Stimulated activated CD4-positive, alpha-beta T cell treated with anti-CD3 and anti-CD28 coated beads, Interleukin-12 subunit alpha, Interleukin-12 subunit beta, amount 100 ng/mL, for 4 hours (primary cell): Measurements from ENCODE around the gene NFRKB.

ENCODE experiments used
- DNase-seq: peaks from one replicate; pipeline ENCODE4 v3.0.0-alpha.2; 2020

NFRKB gene

DNA sequence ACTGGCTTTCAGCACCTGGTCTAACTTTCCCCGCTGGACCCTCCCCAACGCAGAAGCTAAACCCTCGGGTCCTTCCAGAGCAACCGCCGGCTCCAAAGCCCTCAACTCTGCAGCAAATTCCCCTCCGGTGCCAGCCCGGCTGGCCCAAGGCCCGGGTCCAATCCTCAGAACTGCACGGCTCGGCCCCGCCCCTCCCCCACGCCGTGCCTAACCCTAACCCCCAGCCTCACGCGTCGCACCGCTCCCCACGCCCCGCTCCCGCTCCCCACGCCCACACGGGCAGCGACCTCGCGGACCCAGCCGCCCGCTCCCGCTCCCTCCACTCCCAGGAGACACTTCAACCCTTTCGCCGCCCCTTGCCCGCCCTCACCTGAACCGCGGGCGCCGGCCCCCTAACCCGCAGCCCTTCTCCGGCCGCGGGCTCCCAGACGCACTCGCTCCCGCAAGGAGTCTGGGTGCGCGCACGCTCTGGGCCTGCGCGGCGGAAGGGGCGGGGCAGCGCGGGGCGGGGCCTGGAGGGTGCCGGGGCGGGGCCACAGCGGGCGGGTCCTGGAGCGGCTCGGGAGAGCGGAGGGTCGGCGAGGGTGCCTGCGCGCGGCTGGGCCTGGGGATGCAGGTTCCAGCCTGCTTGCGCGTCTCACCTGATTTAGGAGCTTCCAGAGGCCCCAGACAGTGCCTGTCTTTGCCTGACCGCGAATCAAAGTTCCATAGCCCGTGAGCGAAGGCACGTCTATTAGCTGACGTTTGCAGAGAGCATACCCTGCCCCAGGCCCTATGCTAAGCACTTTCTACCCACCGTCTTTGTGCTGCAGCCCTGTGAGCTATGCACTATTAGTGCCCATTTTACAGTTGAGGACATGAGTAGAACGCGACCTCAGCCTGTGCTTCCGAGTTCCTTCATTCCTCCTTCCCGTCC lies at the start of gene NFRKB:
TSS of gene NFRKB (minus strand) at position 453 of the 916 bp plus-strand sequence. CDS start 2,729 bp downstream, outside the sequence.
- peak; percentile 90 for DNase-seq

DNA sequence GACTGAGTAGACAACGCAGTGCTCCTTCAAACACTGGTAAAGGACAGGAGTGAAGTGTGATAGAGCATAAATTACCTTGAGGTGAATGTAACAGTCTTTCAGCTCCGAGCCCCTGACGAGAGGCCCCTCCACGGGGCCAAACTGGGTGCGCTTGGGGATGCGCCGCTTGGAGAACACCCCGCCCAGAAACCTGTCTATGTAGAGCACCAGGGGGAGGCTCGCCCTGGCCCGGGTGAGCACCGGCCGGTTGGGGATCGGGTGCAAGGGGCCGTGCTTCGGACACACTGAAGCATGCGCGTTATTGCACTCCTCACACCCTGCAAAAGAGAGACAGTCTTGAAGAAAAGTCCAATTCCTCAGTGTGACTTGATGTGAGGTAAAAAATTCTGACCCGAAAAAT lies 49.3 kb upstream of the NFRKB start:
- no peak for DNase-seq

DNA sequence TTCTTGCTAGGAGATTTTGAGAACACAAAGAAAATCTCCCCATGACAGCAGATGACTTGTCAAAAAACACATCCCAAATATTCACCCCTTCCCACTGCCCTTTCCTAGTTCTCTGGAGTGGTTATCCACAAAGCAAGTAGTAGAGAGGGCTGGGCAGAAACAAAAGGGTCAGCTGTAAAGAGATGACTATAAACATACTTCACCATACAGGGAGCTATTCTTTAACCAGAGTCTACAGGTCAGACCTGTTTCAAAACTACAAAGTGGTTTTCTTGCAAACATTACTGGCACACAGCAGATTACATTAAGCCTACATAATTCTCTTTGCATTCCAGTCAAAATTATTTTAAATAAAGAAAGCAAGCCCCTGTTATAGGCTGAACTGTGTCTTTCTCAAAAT lies 47.7 kb upstream of the NFRKB start:
- DNase-seq = no peak

DNA sequence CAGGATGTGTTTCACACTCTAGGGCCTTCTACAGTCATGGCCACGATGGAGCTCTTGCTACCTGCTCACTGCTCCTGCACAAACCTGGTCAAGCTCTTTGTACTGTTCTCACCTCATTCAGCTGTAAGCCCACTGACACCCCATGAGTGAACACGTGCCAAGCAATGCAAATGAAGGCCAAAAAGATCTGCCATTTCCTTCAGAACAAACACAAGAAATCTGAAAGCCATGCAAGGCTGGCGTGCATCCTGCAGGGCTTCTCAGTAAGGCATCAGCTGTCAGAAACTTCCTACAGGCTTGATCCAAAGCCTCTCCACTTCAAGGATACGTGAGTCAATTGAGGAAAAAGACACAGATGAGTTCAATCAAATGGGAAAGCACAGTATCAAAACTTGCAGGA lies 44.1 kb upstream of the NFRKB start:
- no peak for DNase-seq

DNA sequence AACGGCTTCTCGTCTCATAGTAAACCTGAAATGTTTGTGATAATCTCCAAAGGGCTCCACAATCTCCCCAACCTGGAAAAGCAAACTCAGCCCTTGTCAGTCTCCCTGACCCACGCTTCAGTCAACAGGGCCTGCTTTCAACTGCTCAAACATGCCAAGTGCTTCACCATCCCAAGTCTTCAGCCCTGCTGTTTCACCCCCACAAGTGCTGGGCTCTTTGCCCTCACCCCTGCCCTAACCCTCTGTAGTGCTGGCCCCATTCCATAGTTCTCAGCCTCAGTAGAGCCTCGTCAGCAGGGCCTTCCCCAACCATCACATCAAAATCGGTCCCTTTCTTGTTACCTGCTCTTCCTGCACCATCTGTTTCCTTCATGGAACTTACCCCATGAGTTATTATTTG lies 43.4 kb upstream of the NFRKB start:
- no peak for DNase-seq

DNA sequence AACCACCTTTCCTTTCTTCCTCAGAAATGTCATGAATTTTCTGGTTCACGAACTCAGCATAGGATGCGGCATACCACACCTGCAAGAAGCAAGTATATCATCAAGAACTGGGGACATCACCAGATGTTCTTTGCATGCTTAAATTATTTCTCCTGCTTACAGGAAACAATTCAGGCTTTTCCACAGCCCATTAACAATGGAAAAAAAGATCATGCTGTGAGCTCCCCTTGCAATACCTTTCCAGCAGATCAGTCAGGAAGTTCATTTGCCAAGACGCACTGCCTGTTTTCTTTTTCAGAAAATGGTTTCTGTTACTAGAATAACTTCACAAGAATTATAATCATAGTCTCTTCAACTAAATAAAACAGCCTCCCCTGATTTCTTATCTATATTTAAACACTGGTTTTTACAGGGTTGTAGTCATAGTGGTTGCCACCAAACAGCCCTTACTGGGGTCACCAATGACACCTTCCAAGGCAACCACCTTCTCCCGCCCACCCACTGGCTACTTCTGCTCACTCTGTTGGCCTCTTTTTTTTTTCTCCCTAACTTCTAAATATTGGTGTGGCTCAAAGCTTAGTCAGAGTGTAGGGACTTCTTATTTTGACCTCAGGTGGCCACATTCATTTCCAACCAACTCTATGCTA lies 42.3 kb upstream of the NFRKB start:
- no peak for DNase-seq

DNA sequence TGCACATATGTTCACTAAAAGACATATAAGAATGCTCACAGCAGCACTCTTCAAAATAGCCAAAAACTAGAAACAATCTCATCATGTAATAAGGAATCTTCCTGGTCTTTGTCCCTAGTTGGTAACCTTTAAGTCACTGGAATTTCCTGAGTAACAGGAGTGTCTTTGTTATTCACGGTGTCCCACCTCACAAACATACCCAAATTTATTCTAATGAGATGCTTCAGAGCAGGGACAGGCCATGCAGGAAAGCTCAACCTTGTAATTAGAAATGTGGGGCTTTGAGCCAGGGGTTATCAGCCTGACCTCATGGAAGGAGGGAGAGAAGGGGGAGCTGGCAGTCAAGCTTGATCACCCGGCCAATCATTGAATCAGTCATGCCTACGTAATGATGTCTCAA lies 40.3 kb upstream of the NFRKB start:
- DNase-seq = no peak

DNA sequence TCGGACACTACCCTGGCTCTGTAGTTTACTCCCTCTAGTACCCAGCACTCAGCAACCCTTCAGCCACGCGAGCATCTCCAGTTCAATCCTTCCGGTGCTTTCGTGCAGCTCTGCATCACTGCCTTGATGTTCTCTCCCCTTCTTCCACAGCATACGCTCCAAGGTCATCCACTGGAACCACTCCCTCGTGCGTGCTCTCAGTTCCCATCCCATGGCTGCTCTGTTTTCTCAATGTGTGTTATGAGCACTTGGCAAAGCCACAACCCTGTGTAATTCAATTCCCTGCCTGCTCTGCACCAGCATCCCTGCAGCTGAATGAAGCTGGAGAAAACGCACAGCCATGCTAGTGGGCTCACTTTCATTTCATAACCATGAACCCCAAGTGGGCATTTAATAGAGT lies 38.5 kb upstream of the NFRKB start:
- DNase-seq = no peak

DNA sequence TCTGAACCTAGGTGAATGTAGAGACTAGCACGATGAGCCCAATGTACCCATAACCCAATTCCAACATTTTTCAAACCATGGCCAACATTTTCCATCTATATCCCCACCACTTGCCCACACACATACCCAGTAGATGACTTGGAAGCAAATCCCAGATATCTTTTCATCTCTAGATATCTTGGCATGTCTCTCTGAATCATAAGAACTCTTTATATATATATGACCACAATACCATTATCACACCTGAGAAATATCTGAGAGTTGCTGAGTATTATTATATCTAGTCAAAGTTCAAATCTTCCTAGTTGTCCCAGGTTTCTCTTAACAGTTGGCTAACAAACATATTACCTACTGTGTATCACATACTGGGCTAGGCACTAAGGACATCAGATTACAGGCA lies 37.9 kb upstream of the NFRKB start:
- DNase-seq = no peak

DNA sequence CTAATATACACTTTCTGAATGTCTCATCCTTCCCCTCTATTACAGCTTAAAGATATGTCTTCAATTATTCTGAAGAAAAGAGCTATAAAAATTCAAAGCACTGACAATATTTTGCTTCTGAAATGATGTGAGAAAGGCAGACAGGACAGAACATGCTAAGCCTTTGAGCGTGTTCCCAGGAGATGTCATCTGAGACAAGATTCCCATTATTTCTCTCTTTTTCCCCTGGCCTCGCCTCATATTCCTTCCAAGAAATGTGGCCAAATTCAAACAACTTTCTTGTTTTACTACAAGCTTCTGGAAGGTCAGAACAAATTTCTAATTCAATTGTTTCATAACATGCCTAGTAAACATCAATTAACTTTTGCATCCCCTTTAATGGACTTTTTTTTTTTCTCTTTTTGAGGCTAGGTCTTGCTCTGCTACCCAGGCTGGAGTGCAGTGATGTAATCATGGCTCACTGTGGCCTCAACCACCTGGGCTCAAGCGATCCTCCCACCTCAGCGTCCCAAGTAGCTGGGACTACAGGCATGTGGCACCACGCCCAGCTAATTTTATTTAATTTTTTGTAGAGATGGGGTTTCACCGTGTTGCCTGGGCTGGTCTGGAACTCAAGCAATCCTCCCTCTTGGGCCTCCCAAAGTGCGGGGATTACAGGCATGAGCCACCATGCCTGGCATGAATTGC lies 37.1 kb upstream of the NFRKB start:
- DNase-seq = no peak

DNA sequence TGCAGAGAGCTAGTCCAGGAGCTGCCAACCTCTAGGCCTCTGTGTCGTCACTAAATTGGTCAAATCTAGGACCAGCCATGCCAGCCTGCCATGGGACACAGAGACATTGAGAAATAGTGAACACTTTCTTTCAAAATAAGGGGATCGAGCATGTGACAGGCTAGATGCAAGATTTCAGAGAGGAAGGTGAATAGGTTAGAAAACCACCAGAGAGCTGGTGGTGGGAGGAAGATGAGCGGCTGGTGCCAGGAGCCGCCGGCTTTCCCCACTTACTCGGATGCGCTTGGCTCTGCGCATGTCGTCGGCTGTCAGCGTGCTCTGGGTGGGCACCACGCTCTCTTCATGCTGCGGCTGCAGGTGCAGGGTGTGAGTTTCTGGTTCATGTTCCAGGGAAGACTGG lies 35.4 kb upstream of the NFRKB start:
- DNase-seq = no peak

DNA sequence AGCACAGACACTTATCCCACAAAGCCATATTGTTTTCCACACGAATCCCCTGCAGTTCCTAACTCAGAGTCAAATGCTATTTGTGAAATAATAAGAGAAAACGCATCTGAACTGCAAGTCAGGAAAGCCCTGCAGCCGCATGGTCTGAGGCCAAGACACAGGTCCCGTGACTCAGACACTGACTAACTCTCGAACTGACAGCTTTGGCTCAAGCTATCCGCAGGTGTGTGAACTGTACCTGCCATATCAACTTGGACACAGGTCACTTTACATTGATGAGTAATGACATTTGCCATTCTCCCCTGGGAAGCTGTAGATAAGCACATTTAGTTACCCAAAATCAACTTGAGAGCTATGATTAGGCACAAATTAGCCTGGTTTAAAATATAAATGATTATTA lies 34.9 kb upstream of the NFRKB start:
- DNase-seq = no peak

DNA sequence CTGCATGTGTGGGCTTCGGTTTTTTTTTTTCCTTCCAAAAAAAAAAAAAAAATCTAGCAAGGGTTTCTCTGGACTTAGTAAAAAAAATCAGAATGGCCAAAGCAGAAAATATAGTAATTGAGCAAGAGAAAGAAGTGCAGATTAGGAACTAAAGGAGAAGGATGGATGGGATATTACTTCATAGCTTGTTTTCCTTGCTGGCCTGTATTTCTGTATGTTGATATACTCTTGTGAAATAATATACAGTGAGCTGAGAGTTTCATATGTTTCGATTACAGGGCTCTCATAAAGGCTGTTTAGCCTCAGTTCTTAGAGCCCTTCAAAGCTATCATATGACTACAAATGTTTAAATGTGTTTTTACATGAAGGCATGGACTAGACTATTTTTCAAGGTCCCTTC lies 34.3 kb upstream of the NFRKB start:
- no peak for DNase-seq

DNA sequence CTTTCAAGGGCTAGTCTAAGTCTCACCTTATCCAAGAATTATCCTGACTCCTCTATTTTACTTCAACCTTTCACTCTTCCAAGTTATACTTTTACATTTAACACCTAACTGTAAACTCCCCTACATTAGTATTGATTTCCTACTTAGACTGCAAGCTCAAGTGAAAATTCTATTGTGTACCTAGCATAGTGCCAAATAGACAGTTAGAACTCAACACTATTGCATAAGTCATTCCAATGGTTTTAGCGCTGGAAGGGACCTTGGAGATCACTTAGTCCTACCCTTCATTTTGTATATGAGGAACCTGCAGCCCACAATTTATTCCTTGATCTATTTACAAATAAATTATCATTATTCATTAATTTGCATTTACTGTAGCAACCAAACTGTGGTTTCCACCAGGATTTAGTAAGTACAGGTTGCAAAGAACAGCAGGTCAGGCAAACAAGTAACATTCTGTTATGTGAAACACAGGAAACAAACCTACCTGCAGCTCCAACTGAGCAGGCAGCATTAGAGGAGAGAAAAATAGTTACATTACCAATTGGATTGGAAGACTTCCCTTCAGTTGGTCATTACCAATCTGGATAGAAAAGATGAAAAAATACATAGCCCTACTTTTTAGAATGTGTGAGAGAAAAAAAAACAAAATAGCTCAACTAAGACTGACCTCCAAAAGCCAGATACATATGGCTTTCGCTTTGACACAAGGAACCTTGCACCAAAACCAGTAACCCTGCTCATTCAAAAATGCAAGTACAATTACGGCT lies 33.7 kb upstream of the NFRKB start:
- DNase-seq = no peak

DNA sequence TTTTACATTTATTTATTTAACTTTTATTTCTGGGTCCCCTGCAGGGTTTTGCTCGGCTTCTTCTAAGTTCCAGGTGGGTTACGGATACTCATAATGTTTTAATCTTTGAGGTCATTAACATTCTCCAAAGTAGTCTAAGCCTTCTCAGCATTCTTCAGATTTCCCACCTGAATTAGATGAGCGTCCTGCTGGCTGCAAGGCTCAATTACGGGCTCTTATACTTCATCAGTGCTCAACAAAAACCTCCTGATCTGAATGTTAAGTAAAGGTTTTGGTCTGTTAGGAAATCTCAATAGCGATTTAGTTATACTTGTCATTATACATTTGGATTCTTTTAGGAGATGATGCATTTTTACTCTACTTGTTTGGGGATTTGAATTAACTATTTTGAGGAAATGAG lies 27.3 kb upstream of the NFRKB start:
- DNase-seq = no peak

DNA sequence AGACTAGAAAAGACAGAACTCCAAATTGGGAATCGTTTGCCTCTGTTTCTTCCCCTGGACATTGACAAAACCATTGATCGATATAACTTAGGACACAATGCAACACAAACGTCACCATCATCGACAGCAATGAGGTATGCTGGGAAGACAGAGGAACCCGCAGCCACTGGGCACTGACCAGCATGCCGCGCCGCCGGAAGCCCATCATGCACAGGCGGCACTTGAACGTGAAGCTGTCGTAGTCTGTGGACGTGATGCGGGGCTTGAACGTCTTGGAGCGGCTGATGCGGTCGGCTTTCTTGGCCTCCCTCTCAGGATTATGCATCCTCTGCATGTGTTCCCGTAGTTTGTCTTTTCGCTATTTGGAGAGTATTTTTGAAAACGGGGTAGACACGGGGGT lies 23.0 kb upstream of the NFRKB start:
- no peak for DNase-seq

DNA sequence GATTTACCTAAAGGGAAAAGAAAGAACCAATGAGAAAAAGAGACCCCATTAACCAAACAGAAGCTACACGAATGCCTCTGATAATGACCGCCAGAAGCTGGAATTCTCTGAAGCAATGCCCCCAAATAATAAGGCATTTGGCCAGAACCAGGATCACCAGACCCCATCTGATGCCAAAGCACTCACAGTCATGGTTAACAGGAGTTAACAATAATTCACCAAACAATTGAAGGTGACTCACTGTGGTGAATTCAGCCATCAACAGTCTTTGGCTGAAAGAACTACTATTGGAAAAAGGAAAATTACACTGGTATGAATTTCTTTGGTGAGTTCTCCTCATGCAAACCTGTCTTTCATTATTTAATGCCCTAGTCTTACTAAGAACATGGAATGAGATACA lies 21.9 kb upstream of the NFRKB start:
- DNase-seq = no peak

DNA sequence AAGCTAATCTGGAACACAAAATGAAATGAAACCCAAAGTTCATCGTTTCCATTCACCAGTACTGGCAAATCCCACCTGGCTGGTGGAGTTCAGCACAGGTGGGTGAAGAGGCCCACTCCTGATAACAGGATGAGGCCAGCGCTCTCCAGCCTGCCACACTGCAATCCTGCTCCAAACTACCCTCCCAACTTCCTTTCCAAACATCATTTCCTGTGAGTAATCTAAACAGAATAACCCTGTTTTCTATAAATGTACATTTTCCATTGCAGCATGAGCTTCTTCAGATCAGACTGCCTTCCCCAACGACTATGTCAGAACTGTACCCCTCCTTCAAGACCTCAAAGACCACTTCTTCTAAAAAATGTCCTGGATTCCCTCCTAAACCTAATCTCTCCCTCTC lies 15.9 kb upstream of the NFRKB start:
- DNase-seq = no peak

DNA sequence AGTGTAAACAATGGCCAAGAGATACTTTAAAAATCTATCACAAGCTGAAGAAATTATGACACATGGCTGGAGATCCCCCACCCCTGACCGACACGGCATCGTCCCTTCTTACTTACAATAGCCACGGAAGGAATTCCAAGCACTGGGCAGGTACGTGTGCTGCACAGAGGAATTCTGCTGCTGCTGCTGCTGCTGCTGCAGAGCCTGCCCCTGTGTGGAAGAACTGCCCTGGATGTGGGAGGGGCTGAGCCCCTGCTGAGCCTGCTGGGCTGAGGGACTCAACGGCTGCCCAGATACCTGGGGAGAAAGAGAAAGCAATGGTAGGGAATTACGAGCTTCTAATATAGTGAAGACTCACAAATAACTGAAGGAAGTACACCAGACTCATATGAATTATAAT lies 15.0 kb upstream of the NFRKB start:
- DNase-seq = no peak

DNA sequence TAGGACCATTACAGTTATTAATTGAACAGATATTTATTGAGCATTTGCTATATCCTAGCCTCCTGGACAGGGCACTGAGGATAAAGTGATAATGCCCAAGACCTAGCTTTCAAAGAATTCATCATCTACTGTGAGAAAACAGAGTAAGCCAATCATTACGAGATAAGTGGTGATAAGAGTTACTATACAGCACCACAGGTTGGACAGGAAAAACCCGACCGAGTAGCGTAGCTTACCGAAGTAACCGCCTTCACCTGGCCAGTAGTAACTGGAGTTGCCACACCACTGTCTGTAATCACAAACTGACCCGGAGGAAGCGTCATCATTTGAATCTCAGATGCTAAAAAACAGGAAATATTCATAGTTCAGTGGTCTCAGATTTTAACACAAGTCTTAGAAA lies 10.0 kb upstream of the NFRKB start:
- no peak for DNase-seq

DNA sequence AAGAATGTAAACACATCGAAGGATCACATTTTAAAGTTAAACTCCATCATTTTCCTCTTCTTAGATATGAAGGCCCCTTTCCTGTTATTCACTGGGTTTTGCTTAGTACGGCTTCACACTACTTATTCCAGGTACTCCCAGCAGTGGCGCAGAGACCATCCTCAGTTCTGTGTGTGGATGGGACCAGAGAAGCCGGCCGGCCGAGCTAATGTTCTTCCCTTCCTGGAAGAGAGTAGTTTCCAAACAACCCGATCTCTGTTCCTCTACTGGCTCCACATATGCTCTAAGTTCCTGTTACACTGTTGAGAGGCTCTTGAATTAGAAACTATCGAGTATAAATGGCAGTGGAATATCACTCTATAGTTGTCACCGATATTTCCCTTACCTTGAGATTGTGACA lies 684 bp upstream of the NFRKB start:
- no peak for DNase-seq

DNA sequence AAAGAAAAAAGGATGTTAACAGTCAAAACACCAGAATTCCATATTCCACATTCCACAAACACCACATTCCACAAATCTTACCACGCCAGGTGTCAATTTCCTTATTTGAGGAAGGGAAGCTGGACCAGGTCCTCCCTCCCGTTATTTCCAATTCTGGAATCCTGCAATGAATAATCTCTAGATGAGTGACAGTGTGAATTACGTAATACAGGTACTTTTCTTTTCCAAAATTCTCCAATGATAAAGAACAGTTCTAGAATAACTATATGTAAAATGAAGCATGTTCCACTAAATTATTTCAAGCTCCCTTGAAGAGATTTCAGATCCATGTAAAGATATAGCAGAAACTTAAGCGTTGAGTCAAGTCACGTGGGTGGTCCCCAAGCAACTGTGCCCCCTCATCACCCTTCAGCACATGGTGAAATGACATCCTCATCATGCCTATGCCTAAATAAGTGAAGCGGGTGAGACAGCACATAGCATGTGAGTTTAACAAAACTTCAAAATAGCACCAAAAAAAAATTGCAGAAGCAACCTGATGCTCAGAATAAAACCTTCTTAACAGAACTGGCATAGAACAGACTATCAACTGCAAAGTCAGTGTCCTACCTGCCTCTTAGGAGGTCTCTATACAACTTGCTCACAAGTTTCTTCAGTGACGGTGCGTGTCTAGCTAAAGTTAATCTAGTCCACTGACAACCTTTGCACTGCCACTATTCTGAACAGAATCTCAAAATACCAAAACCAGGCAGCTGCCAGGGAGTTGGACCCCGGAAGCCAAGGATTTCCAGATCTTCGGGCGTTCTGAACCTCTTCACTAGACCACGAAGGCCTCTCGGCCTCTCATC lies 876 bp downstream of the NFRKB start:
- DNase-seq = no peak
